Measurements from ENCODE around the gene EMILIN3.

DNA sequence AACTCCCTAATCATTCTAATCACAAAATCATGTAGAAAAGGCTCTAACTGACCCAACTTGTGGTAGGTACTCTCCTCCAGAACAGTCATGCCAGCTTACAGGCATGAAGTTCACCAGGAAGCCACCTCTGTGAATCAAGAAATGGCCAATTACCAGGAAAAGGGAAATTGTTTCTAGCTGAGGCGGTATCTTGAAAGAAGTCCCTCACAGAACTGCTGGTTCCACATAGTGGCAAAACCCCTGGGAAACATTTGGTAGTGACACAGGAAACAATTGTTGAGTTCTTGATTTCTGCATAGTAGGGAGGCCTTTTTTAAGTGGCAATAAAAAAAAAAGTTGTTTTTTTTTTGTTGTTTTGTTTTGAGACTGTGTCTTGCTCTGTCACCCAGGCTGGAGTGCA is 45.6 kb downstream of the EMILIN3 start:
- TF ChIP-seq, protein P1, sequence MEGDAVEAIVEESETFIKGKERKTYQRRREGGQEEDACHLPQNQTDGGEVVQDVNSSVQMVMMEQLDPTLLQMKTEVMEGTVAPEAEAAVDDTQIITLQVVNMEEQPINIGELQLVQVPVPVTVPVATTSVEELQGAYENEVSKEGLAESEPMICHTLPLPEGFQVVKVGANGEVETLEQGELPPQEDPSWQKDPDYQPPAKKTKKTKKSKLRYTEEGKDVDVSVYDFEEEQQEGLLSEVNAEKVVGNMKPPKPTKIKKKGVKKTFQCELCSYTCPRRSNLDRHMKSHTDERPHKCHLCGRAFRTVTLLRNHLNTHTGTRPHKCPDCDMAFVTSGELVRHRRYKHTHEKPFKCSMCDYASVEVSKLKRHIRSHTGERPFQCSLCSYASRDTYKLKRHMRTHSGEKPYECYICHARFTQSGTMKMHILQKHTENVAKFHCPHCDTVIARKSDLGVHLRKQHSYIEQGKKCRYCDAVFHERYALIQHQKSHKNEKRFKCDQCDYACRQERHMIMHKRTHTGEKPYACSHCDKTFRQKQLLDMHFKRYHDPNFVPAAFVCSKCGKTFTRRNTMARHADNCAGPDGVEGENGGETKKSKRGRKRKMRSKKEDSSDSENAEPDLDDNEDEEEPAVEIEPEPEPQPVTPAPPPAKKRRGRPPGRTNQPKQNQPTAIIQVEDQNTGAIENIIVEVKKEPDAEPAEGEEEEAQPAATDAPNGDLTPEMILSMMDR (IDR thresholded peaks at IDR 0.05): no peak
- TF ChIP-seq POLR2A (IDR thresholded peaks at IDR 0.05): no peak
